Transverse colon (tissue), 3 donors: ENCODE measurements around the gene SAMD13.

Experiments
- CTCF ChIP-seq, 5 experiments: fragments of 200-600 bp in 3 of 5; fragments of 450-650 bp in 2 of 5; sonication (generic) in 3 of 5; IDR thresholded peaks; 1 replicate in 2 of 5; 2 replicates in 3 of 5; pipeline ENCODE4 v1.5.1; 2016 to 2017; ENCODE audit warnings: antibody characterized with exemption in 5 of 5, inconsistent platforms in 3 of 5, mild to moderate bottlenecking in 2 of 5, moderate library complexity in 1 of 5
- POLR2A ChIP-seq: fragments of 450-650 bp; IDR thresholded peaks from one replicate; pipeline ENCODE4 v1.6.1; 2016; ENCODE audit warnings: antibody characterized with exemption, mild to moderate bottlenecking, moderate library complexity

GRCh38 chr1:84365225-84366221, 64.0 kb downstream of the SAMD13 start:
- TF ChIP-seq CTCF (IDR thresholded peaks at IDR 0.05) (no peak), POLR2A (no peak)
